ENCODE results near the gene TRMT61A.
A peak's percentile ranks its signal among the peaks of the same experiment; 100 is the strongest.

Gene TRMT61A

GRCh38 chr14:103528587-103529382, at the start of gene TRMT61A:
TRMT61A (plus strand) TSS chr14:103529196; CDS start chr14:103529979, 783 bp downstream.
- peak; percentile 33; the same call in 1 of the 2 replicates for TF ChIP-seq POLR2A (IDR thresholded peaks at IDR 0.05; ENCODE audit: low read depth, low read length)
- FAIRE-seq (no peak), DNase-seq (ENCODE audit: insufficient read length, low spot score) (peak; percentile 98)

- FAIRE-seq (no peak), DNase-seq (ENCODE audit: insufficient read length, low spot score) (no peak)
- no peak for TF ChIP-seq POLR2A (IDR thresholded peaks at IDR 0.05; ENCODE audit: low read depth, low read length)
These were observed 48.4 kb upstream of the TRMT61A start for GRCh38 chr14:103480595-103480994.

DNA sequence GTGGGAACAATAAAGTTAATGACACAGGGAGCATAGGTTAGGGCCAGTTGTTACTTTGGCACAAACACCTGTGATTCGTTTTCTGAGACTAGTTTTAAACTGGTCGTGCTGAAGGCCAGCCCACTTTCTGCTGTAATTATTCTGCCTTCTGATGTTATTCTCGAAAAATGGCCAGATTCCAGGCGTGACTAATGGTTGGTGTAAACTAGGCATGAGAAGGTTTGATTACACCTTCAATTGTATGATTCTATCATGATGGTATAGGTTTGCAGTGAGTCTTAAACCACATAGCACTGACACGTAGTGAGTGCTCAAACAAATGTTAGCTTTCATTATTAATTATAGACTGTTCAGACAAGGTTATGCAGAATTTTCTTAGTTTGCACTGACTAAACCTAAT, 45.4 kb upstream of the TRMT61A start:
- peak; percentile 27 for DNase-seq (ENCODE audit: insufficient read length, low spot score)
- peak; percentile 99 for FAIRE-seq
- no peak for TF ChIP-seq POLR2A (IDR thresholded peaks at IDR 0.05; ENCODE audit: low read depth, low read length)

DNA sequence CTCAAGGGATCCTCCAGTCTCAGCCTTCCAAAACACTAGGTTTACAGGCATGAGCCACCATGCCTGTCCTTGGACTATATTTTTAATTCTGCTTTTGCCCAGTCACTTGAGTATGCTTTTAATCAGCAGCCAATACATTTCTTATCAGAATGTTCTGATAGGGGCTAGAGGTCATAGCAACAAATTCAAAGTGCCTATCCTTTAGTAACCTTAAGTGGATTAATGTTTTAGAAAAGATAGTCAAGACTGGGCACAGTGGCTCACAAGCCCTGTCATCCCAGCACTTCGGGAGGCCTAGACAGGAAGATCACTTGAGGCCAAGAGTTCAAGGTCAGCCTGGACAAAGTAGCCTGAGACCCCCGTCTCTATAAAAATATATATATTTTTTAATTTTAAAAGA, 43.5 kb upstream of the TRMT61A start:
- FAIRE-seq (no peak), DNase-seq (ENCODE audit: insufficient read length, low spot score) (no peak)
- no peak for TF ChIP-seq POLR2A (IDR thresholded peaks at IDR 0.05; ENCODE audit: low read depth, low read length)

- FAIRE-seq (no peak), DNase-seq (ENCODE audit: insufficient read length, low spot score) (no peak)
- TF ChIP-seq POLR2A (IDR thresholded peaks at IDR 0.05; ENCODE audit: low read depth, low read length), result no peak
These were observed 40.9 kb upstream of the TRMT61A start for GRCh38 chr14:103488071-103488470.

GRCh38 chr14:103488960-103489359, 40.0 kb upstream of the TRMT61A start:
- TF ChIP-seq POLR2A (IDR thresholded peaks at IDR 0.05; ENCODE audit: low read depth, low read length), result no peak
- FAIRE-seq (no peak), DNase-seq (ENCODE audit: insufficient read length, low spot score) (no peak)

GRCh38 chr14:103489621-103490020, 39.4 kb upstream of the TRMT61A start:
- no peak for TF ChIP-seq POLR2A (IDR thresholded peaks at IDR 0.05; ENCODE audit: low read depth, low read length)

GRCh38 chr14:103491691-103492090, 37.3 kb upstream of the TRMT61A start:
- DNase-seq (ENCODE audit: insufficient read length, low spot score) (no peak), FAIRE-seq (no peak)
- TF ChIP-seq POLR2A (IDR thresholded peaks at IDR 0.05; ENCODE audit: low read depth, low read length), result no peak

More at GRCh38 chr14:103489621-103490020, 39.4 kb upstream of the TRMT61A start:
- no peak for DNase-seq (ENCODE audit: insufficient read length, low spot score)
- FAIRE-seq, result no peak

GRCh38 chr14:103492156-103492925, 36.7 kb upstream of the TRMT61A start:
- FAIRE-seq (no peak), DNase-seq (ENCODE audit: insufficient read length, low spot score) (no peak)
- TF ChIP-seq POLR2A (IDR thresholded peaks at IDR 0.05; ENCODE audit: low read depth, low read length), result no peak

- DNase-seq (ENCODE audit: insufficient read length, low spot score) (no peak), FAIRE-seq (peak; percentile 50)
- no peak for TF ChIP-seq POLR2A (IDR thresholded peaks at IDR 0.05; ENCODE audit: low read depth, low read length)
These were observed 33.1 kb upstream of the TRMT61A start for GRCh38 chr14:103495854-103496253.

- TF ChIP-seq POLR2A (IDR thresholded peaks at IDR 0.05; ENCODE audit: low read depth, low read length), result no peak
- FAIRE-seq (no peak), DNase-seq (ENCODE audit: insufficient read length, low spot score) (no peak)
These were observed 32.2 kb upstream of the TRMT61A start for GRCh38 chr14:103496776-103497175.

- TF ChIP-seq POLR2A (IDR thresholded peaks at IDR 0.05; ENCODE audit: low read depth, low read length), result no peak
- FAIRE-seq (peak; percentile 70), DNase-seq (ENCODE audit: insufficient read length, low spot score) (no peak)
These were observed 29.3 kb upstream of the TRMT61A start for GRCh38 chr14:103499709-103500108.

GRCh38 chr14:103500148-103500990, 28.6 kb upstream of the TRMT61A start:
- FAIRE-seq, result peak; percentile 85
- DNase-seq (ENCODE audit: insufficient read length, low spot score), result peak; percentile 66
- no peak for TF ChIP-seq POLR2A (IDR thresholded peaks at IDR 0.05; ENCODE audit: low read depth, low read length)
